Mesendoderm (in vitro differentiated cells): ENCODE data around the gene TCF12.

Source experiments
- DNase-seq: peaks from one replicate; pipeline ENCODE4 v3.0.0; 2013
- H2AK5ac ChIP-seq: 2 replicates; pipeline ENCODE4 v1.6.1; 2013; ENCODE audit warnings: low read length, inconsistent platforms
- H2BK120ac ChIP-seq: 2 replicates; pipeline ENCODE4 v1.6.1; 2013; ENCODE audit warnings: low read depth, mild to moderate bottlenecking, low read length, moderate library complexity, mixed read lengths
- H2BK15ac ChIP-seq: replicated peaks from 2 replicates; pipeline ENCODE4 v1.6.1; 2013; ENCODE audit warnings: low read depth, mild to moderate bottlenecking, moderate library complexity
- H2BK5ac ChIP-seq: 2 replicates; pipeline ENCODE4 v1.6.1; 2013; ENCODE audit warnings: low read length, inconsistent platforms
- H3K18ac ChIP-seq: 2 replicates; pipeline ENCODE4 v1.6.1; 2013; ENCODE audit warnings: mild to moderate bottlenecking, low read length, mixed read lengths
- H3K23ac ChIP-seq: one replicate; pipeline ENCODE4 v1.6.1; 2013; ENCODE audit warnings: low read length
- H3K27ac ChIP-seq: 2 replicates; pipeline ENCODE4 v1.5.1; 2013; ENCODE audit warnings: low read depth, mild to moderate bottlenecking, inconsistent platforms, low read length, moderate library complexity
- H3K27me3 ChIP-seq: 2 replicates; pipeline ENCODE4 v1.6.1; 2013; ENCODE audit warnings: low read length, control low read depth, mild to moderate bottlenecking, inconsistent platforms; ENCODE audit not compliant: insufficient read depth, poor library complexity
- H3K36me3 ChIP-seq: 2 replicates; pipeline ENCODE4 v1.6.1; 2013; ENCODE audit warnings: low read length, inconsistent platforms; ENCODE audit not compliant: control insufficient read depth, insufficient read depth
- H3K4ac ChIP-seq: one replicate; pipeline ENCODE4 v1.6.1; 2013; ENCODE audit warnings: low read depth, mild to moderate bottlenecking, low read length, moderate library complexity
- H3K4me1 ChIP-seq: 2 replicates; pipeline ENCODE4 v1.6.1; 2013; ENCODE audit warnings: low read depth, low read length, inconsistent platforms; ENCODE audit not compliant: control insufficient read depth
- H3K4me2 ChIP-seq: 2 replicates; pipeline ENCODE4 v1.6.1; 2013; ENCODE audit warnings: low read length
- H3K4me3 ChIP-seq: 2 replicates; pipeline ENCODE4 v1.5.1; 2013; ENCODE audit warnings: mild to moderate bottlenecking, low read length
- H3K56ac ChIP-seq: one replicate; pipeline ENCODE4 v1.6.1; 2013; ENCODE audit warnings: low read length
- H3K79me1 ChIP-seq: 2 replicates; pipeline ENCODE4 v1.6.1; 2013; ENCODE audit warnings: low read length, inconsistent platforms
- H3K79me2 ChIP-seq: 2 replicates; pipeline ENCODE4 v1.6.1; 2013; ENCODE audit warnings: mild to moderate bottlenecking, low read length; ENCODE audit not compliant: control insufficient read depth, insufficient read depth
- H3K9ac ChIP-seq: 2 replicates; pipeline ENCODE4 v1.6.1; 2013; ENCODE audit warnings: low read length, inconsistent platforms
- H4K5ac ChIP-seq: one replicate; pipeline ENCODE4 v1.6.1; 2013; ENCODE audit warnings: low read length
- H4K8ac ChIP-seq: one replicate; pipeline ENCODE4 v1.6.1; 2013; ENCODE audit warnings: low read depth, mild to moderate bottlenecking, control low read depth, low read length, moderate library complexity
- WGBS: extraction: QIAGEN DNeasy Blood & Tissue Kit; methylation state at CpG from one replicate; pipeline ENCODE4 v1.1.7; 2013; ENCODE audit warnings: low lambda C conversion rate, missing lambda C conversion rate; ENCODE audit not compliant: insufficient coverage; ENCODE audit errors: extremely low coverage; 5-methylcytosine and 5-hydroxymethylcytosine counted together

The TCF12 gene

GRCh38 chr15:57310876-57311275 is 392.4 kb downstream of the TCF12 start:
- no peak for DNase-seq
- H2BK120ac ChIP-seq, result no peak overlapping the region
- H3K27ac ChIP-seq, result no peak overlapping the region
- no peaks in the 10 kb centered on the region for H3K79me2 ChIP-seq
- H3K23ac ChIP-seq, result no peak overlapping the region
- no peaks in the 10 kb centered on the region for H3K27me3 ChIP-seq
- H3K4me2 ChIP-seq, result no peak overlapping the region
- H3K18ac ChIP-seq, result no peak overlapping the region
- no peaks in the 10 kb centered on the region for H3K79me1 ChIP-seq
- H4K5ac ChIP-seq, result no peak overlapping the region
- no peak overlapping the region for H2BK5ac ChIP-seq
- no peak overlapping the region for H3K56ac ChIP-seq
- H3K4me1 ChIP-seq, result no peaks in the 10 kb centered on the region
- no peak overlapping the region for H3K9ac ChIP-seq
- no peaks in the 10 kb centered on the region for H3K36me3 ChIP-seq
- no peak overlapping the region for H2BK15ac ChIP-seq
- H3K4ac ChIP-seq, result no peak overlapping the region
- H3K4me3 ChIP-seq, result no peak overlapping the region
- no peak overlapping the region for H2AK5ac ChIP-seq
- WGBS, result no CpG with 5 or more reads among the region's 9 CpGs
- no peak overlapping the region for H4K8ac ChIP-seq

GRCh38 chr15:57312006-57312317 is 393.5 kb downstream of the TCF12 start:
- H3K27me3 ChIP-seq, result no peaks in the 10 kb centered on the region
- H2BK15ac ChIP-seq, result no peak overlapping the region
- H3K79me2 ChIP-seq, result no peaks in the 10 kb centered on the region
- no peaks in the 10 kb centered on the region for H3K36me3 ChIP-seq
- no peak overlapping the region for H3K9ac ChIP-seq
- no peak overlapping the region for H2BK120ac ChIP-seq
- no peak overlapping the region for H3K4ac ChIP-seq
- no peak for DNase-seq
- no peak overlapping the region for H3K18ac ChIP-seq
- no peaks in the 10 kb centered on the region for H3K4me1 ChIP-seq
- no peak overlapping the region for H3K56ac ChIP-seq
- no peaks in the 10 kb centered on the region for H3K79me1 ChIP-seq
- H4K5ac ChIP-seq, result no peak overlapping the region
- no peak overlapping the region for H3K4me3 ChIP-seq
- H3K23ac ChIP-seq, result no peak overlapping the region
- no peak overlapping the region for H2BK5ac ChIP-seq
- no peak overlapping the region for H3K27ac ChIP-seq
- H4K8ac ChIP-seq, result no peak overlapping the region
- no CpG with 5 or more reads among the region's 6 CpGs for WGBS
- no peak overlapping the region for H2AK5ac ChIP-seq
- no peak overlapping the region for H3K4me2 ChIP-seq

GRCh38 chr15:57312318-57313133 is 394.1 kb downstream of the TCF12 start:
- Histone ChIP-seq H3K4ac (no peak overlapping the region), H3K4me1 (no peaks in the 10 kb centered on the region), H2BK5ac (no peak overlapping the region), H3K18ac (no peak overlapping the region), H3K4me3 (no peak overlapping the region), H3K56ac (no peak overlapping the region), H3K4me2 (no peak overlapping the region), H3K9ac (no peak overlapping the region), H3K27me3 (no peaks in the 10 kb centered on the region), H4K8ac (no peak overlapping the region), H4K5ac (no peak overlapping the region), H3K79me1 (no peaks in the 10 kb centered on the region), H3K27ac (no peak overlapping the region), H2BK15ac (no peak overlapping the region), H3K23ac (peak overlapping the region; percentile 31), H3K79me2 (no peaks in the 10 kb centered on the region), H2BK120ac (no peak overlapping the region), H2AK5ac (no peak overlapping the region), H3K36me3 (no peaks in the 10 kb centered on the region)
- WGBS, result no CpG with 5 or more reads among the region's 15 CpGs
- no peak for DNase-seq

- Histone ChIP-seq H3K4ac (no peak overlapping the region), H3K27me3 (no peaks in the 10 kb centered on the region), H3K4me2 (no peak overlapping the region), H4K8ac (no peak overlapping the region), H3K9ac (no peak overlapping the region), H3K23ac (no peak overlapping the region), H3K56ac (no peak overlapping the region), H3K18ac (no peak overlapping the region), H3K4me1 (no peaks in the 10 kb centered on the region), H2BK120ac (no peak overlapping the region), H2BK5ac (no peak overlapping the region), H3K79me1 (no peaks in the 10 kb centered on the region), H2BK15ac (no peak overlapping the region), H4K5ac (no peak overlapping the region), H3K4me3 (no peak overlapping the region), H3K36me3 (no peaks in the 10 kb centered on the region), H2AK5ac (no peak overlapping the region), H3K79me2 (no peaks in the 10 kb centered on the region), H3K27ac (no peak overlapping the region)
- no peak for DNase-seq
- no CpG with 5 or more reads among the region's 7 CpGs for whole genome bisulfite sequencing
Measured at GRCh38 chr15:57313134-57313483, 394.7 kb downstream of the TCF12 start.

- Histone ChIP-seq H3K79me1 (no peaks in the 10 kb centered on the region), H3K4me1 (no peaks in the 10 kb centered on the region), H3K27me3 (no peaks in the 10 kb centered on the region), H3K27ac (no peak overlapping the region), H2AK5ac (no peak overlapping the region), H3K56ac (no peak overlapping the region), H2BK5ac (no peak overlapping the region), H3K4me2 (no peak overlapping the region), H4K8ac (no peak overlapping the region), H3K79me2 (no peaks in the 10 kb centered on the region), H3K9ac (no peak overlapping the region), H3K4ac (no peak overlapping the region), H2BK120ac (no peak overlapping the region), H2BK15ac (no peak overlapping the region), H4K5ac (no peak overlapping the region), H3K36me3 (no peaks in the 10 kb centered on the region), H3K18ac (no peak overlapping the region), H3K4me3 (no peak overlapping the region), H3K23ac (no peak overlapping the region)
- WGBS, result no CpG with 5 or more reads among the region's 3 CpGs
- DNase-seq, result no peak
Measured at GRCh38 chr15:57314221-57314620, 395.8 kb downstream of the TCF12 start.

GRCh38 chr15:57316451-57316850 is 398.0 kb downstream of the TCF12 start:
- no peak overlapping the region for H3K4ac ChIP-seq
- DNase-seq, result no peak
- no peak overlapping the region for H3K27ac ChIP-seq
- H2BK120ac ChIP-seq, result no peak overlapping the region
- H3K23ac ChIP-seq, result no peak overlapping the region
- H3K56ac ChIP-seq, result no peak overlapping the region
- no peaks in the 10 kb centered on the region for H3K79me1 ChIP-seq
- H2BK5ac ChIP-seq, result no peak overlapping the region
- no peak overlapping the region for H4K8ac ChIP-seq
- H3K18ac ChIP-seq, result no peak overlapping the region
- H3K79me2 ChIP-seq, result no peaks in the 10 kb centered on the region
- H4K5ac ChIP-seq, result no peak overlapping the region
- no peak overlapping the region for H2AK5ac ChIP-seq
- WGBS, result no CpG with 5 or more reads among the region's 4 CpGs
- H3K36me3 ChIP-seq, result no peaks in the 10 kb centered on the region
- no peaks in the 10 kb centered on the region for H3K27me3 ChIP-seq
- H2BK15ac ChIP-seq, result no peak overlapping the region
- H3K4me1 ChIP-seq, result no peaks in the 10 kb centered on the region
- H3K4me2 ChIP-seq, result no peak overlapping the region
- no peak overlapping the region for H3K4me3 ChIP-seq
- H3K9ac ChIP-seq, result no peak overlapping the region
